IMR-90 (cell line): ENCODE results near the gene HOXC12. TPM values are rescaled to one million over a fixed set of nuclear protein-coding genes. Genes with fewer than 3 reads are reported as not detected.

Source experiments
- ATAC-seq: fragments of 200-7000 bp; cut with Tn5 transposase; 2 replicates; pipeline ENCODE4 v1.9.1; 2020; ENCODE audit warnings: low read depth, mild to moderate bottlenecking, moderate library complexity
- BruUV-seq: library from RNA; stranded (reverse); fragments of 400-500 nt; replicated peaks from 2 replicates; lab custom pipeline; 2021; lab: Mats Ljungman, UMichigan
- CTCF ChIA-PET: fragments of 300-600 bp; formaldehyde crosslinking; extraction: SDS; loops from one replicate; lab custom pipeline; 2021; ENCODE audit warnings: antibody characterized with exemption; lab: Yijun Ruan, JAX
- POLR2A ChIA-PET: fragments of 300-600 bp; sonication (Branson Sonifier 250); formaldehyde crosslinking; loops from one replicate; lab custom pipeline; 2022; ENCODE audit warnings: antibody characterized with exemption; ENCODE audit not compliant: unreplicated experiment; lab: Charles Lee
- DNase-seq: peaks from one replicate; pipeline ENCODE4 v3.0.0; 2013
- H2AFZ ChIP-seq: replicated peaks from 2 replicates; pipeline ENCODE3; 2013; ENCODE audit warnings: low read length, mild to moderate bottlenecking; ENCODE audit not compliant: poor library complexity
- H2AK5ac ChIP-seq: 2 replicates; pipeline ENCODE4 v1.6.1; 2013; ENCODE audit warnings: low read depth, low read length, inconsistent platforms
- H2AK9ac ChIP-seq: replicated peaks from 2 replicates; pipeline ENCODE3; 2013; ENCODE audit warnings: mild to moderate bottlenecking, low read depth, low read length, moderate library complexity; ENCODE audit not compliant: poor library complexity
- H2BK120ac ChIP-seq: 2 replicates; pipeline ENCODE4 v1.6.1; 2013; ENCODE audit warnings: low read depth, low read length, inconsistent platforms
- H2BK15ac ChIP-seq: 3 replicates; pipeline ENCODE4 v1.6.1; 2013; ENCODE audit warnings: low read depth, low read length, inconsistent platforms
- H2BK20ac ChIP-seq: 2 replicates; pipeline ENCODE4 v1.6.1; 2013; ENCODE audit warnings: low read depth, mild to moderate bottlenecking, inconsistent platforms, low read length, moderate library complexity
- H2BK5ac ChIP-seq: 2 replicates; pipeline ENCODE4 v1.6.1; 2013; ENCODE audit warnings: mild to moderate bottlenecking, low read depth, low read length, inconsistent platforms; ENCODE audit not compliant: poor library complexity, severe bottlenecking
- H3K14ac ChIP-seq: replicated peaks from 2 replicates; pipeline ENCODE4 v1.6.1; 2013; ENCODE audit warnings: low read depth, low read length, inconsistent platforms
- H3K18ac ChIP-seq: 2 replicates; pipeline ENCODE4 v1.6.1; 2013; ENCODE audit warnings: low read depth, low read length, control low read depth
- H3K23ac ChIP-seq: 2 replicates; pipeline ENCODE4 v1.6.1; 2013; ENCODE audit warnings: low read depth, low read length, inconsistent platforms
- H3K27ac ChIP-seq: 2 replicates; pipeline ENCODE4 v1.5.1; 2013; ENCODE audit warnings: mild to moderate bottlenecking, control low read depth, low read length; ENCODE audit not compliant: insufficient read depth
- H3K27me3 ChIP-seq: 2 replicates; pipeline ENCODE4 v1.6.1; 2013; ENCODE audit warnings: low read length; ENCODE audit not compliant: control insufficient read depth, insufficient read depth
- H3K36me3 ChIP-seq: 2 replicates; pipeline ENCODE4 v1.6.1; 2013; ENCODE audit warnings: low read length, mixed read lengths; ENCODE audit not compliant: control insufficient read depth, insufficient read depth
- H3K4ac ChIP-seq: 2 replicates; pipeline ENCODE4 v1.6.1; 2013; ENCODE audit warnings: low read depth, low read length, inconsistent platforms
- H3K4me1 ChIP-seq: 2 replicates; pipeline ENCODE4 v1.6.1; 2013; ENCODE audit warnings: low read length, mixed read lengths; ENCODE audit not compliant: control insufficient read depth, insufficient read depth
- H3K4me2 ChIP-seq: 2 replicates; pipeline ENCODE4 v1.6.1; 2013; ENCODE audit warnings: low read depth, mild to moderate bottlenecking, control low read depth, low read length, moderate library complexity
- H3K4me3 ChIP-seq: 2 replicates; pipeline ENCODE4 v1.5.1; 2013; ENCODE audit warnings: low read depth, mild to moderate bottlenecking, control low read depth, low read length, moderate library complexity; ENCODE audit not compliant: insufficient read depth
- H3K56ac ChIP-seq: 2 replicates; pipeline ENCODE4 v1.6.1; 2013; ENCODE audit warnings: low read length, inconsistent platforms; ENCODE audit not compliant: insufficient read depth; ENCODE audit errors: extremely low read depth
- H3K79me1 ChIP-seq, 2 experiments: 2 replicates each; pipeline ENCODE4 v1.6.1; 2013; ENCODE audit warnings: low read length in 2 of 2, inconsistent platforms in 1 of 2, low read depth in 1 of 2
- H3K9ac ChIP-seq: 2 replicates; pipeline ENCODE4 v1.6.1; 2013; ENCODE audit warnings: low read depth, low read length, control low read depth
- H3K9me1 ChIP-seq: 2 replicates; pipeline ENCODE4 v1.6.1; 2013; ENCODE audit warnings: low read length, inconsistent platforms; ENCODE audit not compliant: insufficient read depth
- H3K9me3 ChIP-seq: 2 replicates; pipeline ENCODE4 v1.6.1; 2013; ENCODE audit warnings: low read length; ENCODE audit not compliant: control insufficient read depth, insufficient read depth
- H4K20me1 ChIP-seq: 2 replicates; pipeline ENCODE4 v1.6.1; 2013; ENCODE audit warnings: low read length, inconsistent platforms; ENCODE audit not compliant: insufficient read depth
- H4K5ac ChIP-seq: 2 replicates; pipeline ENCODE4 v1.6.1; 2013; ENCODE audit warnings: mild to moderate bottlenecking, low read depth, low read length, control low read depth
- H4K8ac ChIP-seq, 2 experiments: 2 replicates each; pipeline ENCODE4 v1.6.1; 2013; ENCODE audit warnings: low read depth in 2 of 2, low read length in 2 of 2, control low read depth in 1 of 2, inconsistent platforms in 1 of 2
- H4K91ac ChIP-seq: 2 replicates; pipeline ENCODE4 v1.6.1; 2013; ENCODE audit warnings: low read depth, low read length, inconsistent platforms; ENCODE audit not compliant: insufficient read depth
- CTCF ChIP-seq: conservative IDR thresholded peaks from 2 replicates; pipeline ENCODE4 v1.5.1; 2012; ENCODE audit warnings: mild to moderate bottlenecking, low read depth, low read length, improper control_type of control experiment
- ELK1 ChIP-seq: fragments of 150-350 bp; IDR thresholded peaks from 2 replicates; pipeline ENCODE4 v1.6.1; 2016; ENCODE audit warnings: low read depth, mild to moderate bottlenecking, low read length, moderate library complexity, borderline replicate concordance
- MAFK ChIP-seq: IDR thresholded peaks from 2 replicates; pipeline ENCODE4 v1.6.1; 2012; ENCODE audit warnings: low read depth, low read length, improper control_type of control experiment
- MAZ ChIP-seq: IDR thresholded peaks from 2 replicates; pipeline ENCODE4 v1.6.1; 2012; ENCODE audit warnings: low read depth, mild to moderate bottlenecking, low read length, improper control_type of control experiment, moderate library complexity, borderline replicate concordance
- MXI1 ChIP-seq: IDR thresholded peaks from 2 replicates; pipeline ENCODE4 v1.6.1; 2012; ENCODE audit warnings: low read depth, mild to moderate bottlenecking, low read length, moderate library complexity, borderline replicate concordance
- NFE2L2 ChIP-seq: fragments of 150-350 bp; IDR thresholded peaks from 2 replicates; pipeline ENCODE4 v1.6.1; 2016; ENCODE audit warnings: low read depth, mild to moderate bottlenecking, low read length
- POLR2A ChIP-seq: IDR thresholded peaks from 2 replicates; pipeline ENCODE4 v1.6.1; 2012; ENCODE audit warnings: mild to moderate bottlenecking, low read depth, low read length
- RCOR1 ChIP-seq: IDR thresholded peaks from 2 replicates; pipeline ENCODE4 v1.6.1; 2012; ENCODE audit warnings: mild to moderate bottlenecking, low read length, improper control_type of control experiment; ENCODE audit not compliant: insufficient replicate concordance
- SMC3 ChIP-seq: fragments of 150-350 bp; IDR thresholded peaks from 2 replicates; pipeline ENCODE4 v1.6.1; 2016; ENCODE audit warnings: low read depth, mild to moderate bottlenecking, antibody characterized with exemption, low read length, moderate library complexity
- USF2 ChIP-seq: fragments of 150-350 bp; IDR thresholded peaks from 2 replicates; pipeline ENCODE4 v1.6.1; 2017; ENCODE audit warnings: mild to moderate bottlenecking, antibody characterized with exemption, low read length, low read depth
- WGBS, 2 experiments: methylation state at CpG; one replicate each; pipeline versions ENCODE4 v1.1.5 to v1.1.7; 2013; ENCODE audit warnings: missing lambda C conversion rate in 2 of 2; ENCODE audit not compliant: insufficient read length in 1 of 2; ENCODE audit errors: extremely low coverage in 2 of 2; 5-methylcytosine and 5-hydroxymethylcytosine counted together
- dilution Hi-C: fragments of 300-500 bp; cut with HindIII; formaldehyde crosslinking; loops from one replicate; pipeline ENCODE4 v1.14.3; 2018; ENCODE audit warnings: low sequenced_read_pairs; ENCODE audit not compliant: unreplicated experiment
- in situ Hi-C: fragments of 300-500 bp; cut with MboI; formaldehyde crosslinking; loops from 3 replicates; pipeline ENCODE4 v1.14.3; 2019; ENCODE audit warnings: low sequenced_read_pairs, inconsistent platforms, mixed read lengths
- intact Hi-C: fragments of 100-400 bp; cut with micrococcal nuclease; formaldehyde crosslinking; loops from 2 replicates; pipeline ENCODE4 v1.10.0; 2022
- polyA plus RNA-seq, 3 experiments: library from polyadenylated mRNA; depleted of rRNA; stranded (reverse); fragments of >200 nt; gene quantifications; 2 replicates each; pipeline ENCODE4 v1.2.3, GENCODE V29; 2012; ENCODE audit warnings: low replicate concordance in 1 of 3
- total RNA-seq: library from RNA; depleted of rRNA; stranded (reverse); fragments of >200 nt; gene quantifications from 2 replicates; pipeline ENCODE4 v1.2.3, GENCODE V29; 2012

The HOXC12 gene
- total and polyA plus RNA-seq, 2 of the 4 experiments (the other 2 are of a cell fraction): not detected

GRCh38 chr12:53998110-53998899 lies 43.6 kb downstream of the HOXC12 start (continued):
- TF ChIP-seq ELK1: no peak

GRCh38 chr12:53998900-53999236 lies 44.2 kb downstream of the HOXC12 start:
- H2BK15ac ChIP-seq: no peak overlapping the region
- H3K9me3 ChIP-seq: peaks cover 12% of the 10 kb centered on the region
- H2BK20ac ChIP-seq: no peak overlapping the region
- no peak overlapping the region for H2AFZ ChIP-seq
- H3K4ac ChIP-seq: no peak overlapping the region
- TF ChIP-seq MAFK: no peak
- TF ChIP-seq MXI1: no peak
- no peak for TF ChIP-seq RCOR1
- TF ChIP-seq POLR2A: no peak
- no peak for TF ChIP-seq SMC3
- TF ChIP-seq NFE2L2: no peak
- TF ChIP-seq MAZ: no peak
- TF ChIP-seq USF2: no peak
- no peak for TF ChIP-seq CTCF
- H3K23ac ChIP-seq: no peak overlapping the region
- no peak overlapping the region for H2AK9ac ChIP-seq
- H3K4me2 ChIP-seq: no peak overlapping the region
- no peaks in the 10 kb centered on the region for H3K36me3 ChIP-seq
- no peaks in the 10 kb centered on the region for H3K79me1 ChIP-seq
- WGBS, 2 experiments: 10% methylated on average over 2 of the region's 13 CpGs; no CpG with 5 or more reads in 1 of the 2 experiments
- in situ Hi-C loops: loop anchor here (10.0 kb wide), 2 partner anchors 234 to 376 kb away; no protein-coding TSS in a partner anchor
- no peak overlapping the region for H2BK5ac ChIP-seq
- ChIA-PET POLR2A (no interaction called here), CTCF (interaction anchor here (1.1 to 1.9 kb wide), 3 partner anchors 14 to 202 kb away, joined by 3 to 9 read pairs (median 4); partner anchors contain the start of gene HOXC10)
- no peak overlapping the region for H3K4me3 ChIP-seq
- BruUV-seq: no TSS peak
- no peak overlapping the region for H3K9ac ChIP-seq
- H3K4me1 ChIP-seq: peaks cover 2% of the 10 kb centered on the region; the same call in 1 of the 2 replicates
- H3K27me3 ChIP-seq: peaks cover 98% of the 10 kb centered on the region
- H3K18ac ChIP-seq: no peak overlapping the region
- no peak overlapping the region for H4K91ac ChIP-seq
- no peaks in the 10 kb centered on the region for H4K20me1 ChIP-seq
- H3K9me1 ChIP-seq: no peaks in the 10 kb centered on the region
- H4K5ac ChIP-seq: no peak overlapping the region
- H3K56ac ChIP-seq: no peak overlapping the region
- H3K27ac ChIP-seq: no peak overlapping the region
- DNase-seq (no peak), ATAC-seq (no peak)
- H4K8ac ChIP-seq: no peak overlapping the region
- dilution Hi-C loops: no loop called here
- H2BK120ac ChIP-seq: no peak overlapping the region
- no peak overlapping the region for H2AK5ac ChIP-seq
- no peak overlapping the region for H3K14ac ChIP-seq
- intact Hi-C loops: no loop called here
